Peyer's patch (tissue), 4 donors: Measurements from ENCODE around the gene ATP4A.

Experiments used
- POLR2A ChIP-seq, 2 donors: fragments of 450-650 bp; IDR thresholded peaks; one replicate each; pipeline ENCODE4 v1.5.1; 2017; ENCODE audit warnings: antibody characterized with exemption in 2 of 2, mild to moderate bottlenecking in 2 of 2, moderate library complexity in 2 of 2
- TF ChIP-seq, protein P1 (sequence below), 6 experiments: fragments of 450-650 bp in 4 of 6; fragments of 200-600 bp in 2 of 6; sonication (generic) in 1 of 6; IDR thresholded peaks; one replicate each; pipeline ENCODE4 v1.5.1; 2017 to 2019; ENCODE audit warnings: antibody characterized with exemption in 6 of 6, mild to moderate bottlenecking in 3 of 6, moderate library complexity in 1 of 6

DNA sequence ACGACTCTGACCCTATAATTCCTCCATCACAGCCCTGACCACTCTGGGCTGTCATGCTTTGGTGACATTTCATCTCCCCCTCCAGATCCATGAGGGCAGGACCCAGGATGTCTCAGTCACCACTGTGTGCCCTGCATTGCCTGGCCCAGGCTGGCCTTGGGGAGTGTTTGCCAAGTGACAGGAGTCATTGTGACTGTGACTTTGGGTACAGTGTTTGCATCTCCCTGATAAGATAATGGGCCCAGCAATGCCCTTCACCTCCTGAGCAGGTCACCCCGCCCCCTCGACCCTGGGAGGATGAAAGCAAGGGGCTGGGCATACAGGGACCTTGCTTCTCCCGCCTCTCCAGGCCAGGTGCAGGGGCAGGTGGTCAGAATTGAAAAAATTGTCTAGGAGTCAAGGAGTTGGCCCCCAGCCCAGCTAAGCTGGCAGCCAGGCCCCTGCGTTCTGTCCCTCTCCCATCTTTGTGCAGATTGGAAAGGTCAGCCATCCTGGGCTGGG lies 5.9 kb upstream of the ATP4A start:
- TF ChIP-seq, protein P1, sequence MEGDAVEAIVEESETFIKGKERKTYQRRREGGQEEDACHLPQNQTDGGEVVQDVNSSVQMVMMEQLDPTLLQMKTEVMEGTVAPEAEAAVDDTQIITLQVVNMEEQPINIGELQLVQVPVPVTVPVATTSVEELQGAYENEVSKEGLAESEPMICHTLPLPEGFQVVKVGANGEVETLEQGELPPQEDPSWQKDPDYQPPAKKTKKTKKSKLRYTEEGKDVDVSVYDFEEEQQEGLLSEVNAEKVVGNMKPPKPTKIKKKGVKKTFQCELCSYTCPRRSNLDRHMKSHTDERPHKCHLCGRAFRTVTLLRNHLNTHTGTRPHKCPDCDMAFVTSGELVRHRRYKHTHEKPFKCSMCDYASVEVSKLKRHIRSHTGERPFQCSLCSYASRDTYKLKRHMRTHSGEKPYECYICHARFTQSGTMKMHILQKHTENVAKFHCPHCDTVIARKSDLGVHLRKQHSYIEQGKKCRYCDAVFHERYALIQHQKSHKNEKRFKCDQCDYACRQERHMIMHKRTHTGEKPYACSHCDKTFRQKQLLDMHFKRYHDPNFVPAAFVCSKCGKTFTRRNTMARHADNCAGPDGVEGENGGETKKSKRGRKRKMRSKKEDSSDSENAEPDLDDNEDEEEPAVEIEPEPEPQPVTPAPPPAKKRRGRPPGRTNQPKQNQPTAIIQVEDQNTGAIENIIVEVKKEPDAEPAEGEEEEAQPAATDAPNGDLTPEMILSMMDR (IDR thresholded peaks at IDR 0.05): no peak
- TF ChIP-seq POLR2A (IDR thresholded peaks at IDR 0.05): no peak
